BLaER1 (cell line): Measurements from ENCODE around the gene SERTAD2.
A peak's percentile ranks its signal among the peaks of the same experiment; 100 is the strongest.

Experiments
- H3K27ac ChIP-seq: shearing (Covaris generic); formaldehyde crosslinking; 2 replicates; pipeline ENCODE4 v1.8.1; 2022
- H3K27me3 ChIP-seq: shearing (Covaris generic); formaldehyde crosslinking; 2 replicates; pipeline ENCODE4 v1.8.1; 2022
- H3K36me3 ChIP-seq: shearing (Covaris generic); formaldehyde crosslinking; 2 replicates; pipeline ENCODE4 v1.8.1; 2022
- H3K4me1 ChIP-seq: shearing (Covaris generic); formaldehyde crosslinking; 2 replicates; pipeline ENCODE4 v1.8.1; 2022
- H3K4me2 ChIP-seq: shearing (Covaris generic); formaldehyde crosslinking; 2 replicates; pipeline ENCODE4 v1.8.1; 2022
- H3K4me3 ChIP-seq: shearing (Covaris generic); formaldehyde crosslinking; 2 replicates; pipeline ENCODE4 v1.8.1; 2022
- H3K9ac ChIP-seq: shearing (Covaris generic); formaldehyde crosslinking; 2 replicates; pipeline ENCODE4 v1.8.1; 2022
- H3K9me3 ChIP-seq: shearing (Covaris generic); formaldehyde crosslinking; 2 replicates; pipeline ENCODE4 v1.8.1; 2022
- H4K20me1 ChIP-seq: shearing (Covaris generic); formaldehyde crosslinking; 2 replicates; pipeline ENCODE4 v1.8.1; 2022
- Cebpa-rat ChIP-seq: shearing (Covaris generic); IDR thresholded peaks from 2 replicates; pipeline ENCODE4 v1.8.1; 2022

SERTAD2 gene

GRCh38 chr2:64609942-64610281, 43.8 kb downstream of the SERTAD2 start:
- H3K9ac ChIP-seq: peak overlapping the region; percentile 78
- H3K9me3 ChIP-seq: no peaks in the 10 kb centered on the region
- H3K4me1 ChIP-seq: peaks cover 42% of the 10 kb centered on the region
- no peaks in the 10 kb centered on the region for H4K20me1 ChIP-seq
- H3K4me3 ChIP-seq: peak overlapping the region; percentile 68
- H3K27me3 ChIP-seq: peaks cover 37% of the 10 kb centered on the region
- H3K36me3 ChIP-seq: no peaks in the 10 kb centered on the region
- TF ChIP-seq Cebpa-rat: no peak
- peak overlapping the region; percentile 92 for H3K4me2 ChIP-seq
- H3K27ac ChIP-seq: no peak overlapping the region

GRCh38 chr2:64609227-64609941, 44.3 kb downstream of the SERTAD2 start:
- Histone ChIP-seq H3K4me3 (peak overlapping the region; percentile 68), H3K9me3 (no peaks in the 10 kb centered on the region), H3K4me2 (peak overlapping the region; percentile 92), H3K4me1 (peaks cover 42% of the 10 kb centered on the region), H4K20me1 (no peaks in the 10 kb centered on the region), H3K9ac (peak overlapping the region; percentile 78), H3K27ac (peak overlapping the region; percentile 71), H3K36me3 (no peaks in the 10 kb centered on the region), H3K27me3 (peaks cover 37% of the 10 kb centered on the region)
- TF ChIP-seq Cebpa-rat: no peak

GRCh38 chr2:64608867-64609226, 44.9 kb downstream of the SERTAD2 start:
- no peaks in the 10 kb centered on the region for H3K36me3 ChIP-seq
- peaks cover 37% of the 10 kb centered on the region for H3K27me3 ChIP-seq
- peaks cover 42% of the 10 kb centered on the region for H3K4me1 ChIP-seq
- TF ChIP-seq Cebpa-rat: no peak
- H3K9me3 ChIP-seq: no peaks in the 10 kb centered on the region
- H3K4me3 ChIP-seq: peak overlapping the region; percentile 68
- H3K27ac ChIP-seq: peak overlapping the region; percentile 71
- H4K20me1 ChIP-seq: no peaks in the 10 kb centered on the region
- H3K9ac ChIP-seq: peak overlapping the region; percentile 78
- peak overlapping the region; percentile 92 for H3K4me2 ChIP-seq

GRCh38 chr2:64607381-64608304, 46.1 kb downstream of the SERTAD2 start:
- Histone ChIP-seq H3K27ac (no peak overlapping the region), H3K4me1 (peaks cover 31% of the 10 kb centered on the region), H3K4me2 (peak overlapping the region; percentile 45), H3K36me3 (no peaks in the 10 kb centered on the region), H3K9me3 (no peaks in the 10 kb centered on the region), H3K4me3 (no peak overlapping the region), H4K20me1 (no peaks in the 10 kb centered on the region), H3K27me3 (peaks cover 37% of the 10 kb centered on the region), H3K9ac (no peak overlapping the region)
- no peak for TF ChIP-seq Cebpa-rat

GRCh38 chr2:64606479-64607363, 47.0 kb downstream of the SERTAD2 start:
- Histone ChIP-seq H3K4me1 (peaks cover 29% of the 10 kb centered on the region), H3K4me3 (no peak overlapping the region), H3K27ac (no peak overlapping the region), H3K9ac (no peak overlapping the region), H3K4me2 (peak overlapping the region; percentile 45), H3K27me3 (peaks cover 37% of the 10 kb centered on the region), H3K36me3 (no peaks in the 10 kb centered on the region), H4K20me1 (no peaks in the 10 kb centered on the region), H3K9me3 (no peaks in the 10 kb centered on the region)
- no peak for TF ChIP-seq Cebpa-rat

- Histone ChIP-seq H3K4me3 (no peak overlapping the region), H3K27ac (no peak overlapping the region), H3K4me2 (no peak overlapping the region)
Measured at GRCh38 chr2:64605991-64606478, 47.7 kb downstream of the SERTAD2 start.

GRCh38 chr2:64605026-64605471, 48.7 kb downstream of the SERTAD2 start:
- no peaks in the 10 kb centered on the region for H4K20me1 ChIP-seq
- H3K4me3 ChIP-seq: no peak overlapping the region
- H3K27ac ChIP-seq: no peak overlapping the region
- H3K4me1 ChIP-seq: peaks cover 29% of the 10 kb centered on the region
- no peak for TF ChIP-seq Cebpa-rat
- H3K27me3 ChIP-seq: peaks cover 27% of the 10 kb centered on the region
- H3K9me3 ChIP-seq: no peaks in the 10 kb centered on the region
- H3K4me2 ChIP-seq: no peak overlapping the region
- H3K9ac ChIP-seq: no peak overlapping the region
- no peaks in the 10 kb centered on the region for H3K36me3 ChIP-seq

More at GRCh38 chr2:64605991-64606478, 47.7 kb downstream of the SERTAD2 start:
- Histone ChIP-seq H3K4me1 (peaks cover 29% of the 10 kb centered on the region), H3K27me3 (peaks cover 37% of the 10 kb centered on the region), H4K20me1 (no peaks in the 10 kb centered on the region), H3K9ac (no peak overlapping the region), H3K9me3 (no peaks in the 10 kb centered on the region), H3K36me3 (no peaks in the 10 kb centered on the region)
- no peak for TF ChIP-seq Cebpa-rat

GRCh38 chr2:64604155-64604554, 49.6 kb downstream of the SERTAD2 start:
- Histone ChIP-seq H3K4me1 (peaks cover 26% of the 10 kb centered on the region), H3K9ac (no peak overlapping the region), H3K4me3 (no peak overlapping the region), H4K20me1 (no peaks in the 10 kb centered on the region), H3K36me3 (no peaks in the 10 kb centered on the region), H3K27ac (no peak overlapping the region), H3K4me2 (no peak overlapping the region), H3K9me3 (no peaks in the 10 kb centered on the region), H3K27me3 (peaks cover 18% of the 10 kb centered on the region)
- no peak for TF ChIP-seq Cebpa-rat

- Histone ChIP-seq H3K27ac (no peak overlapping the region), H3K9me3 (no peaks in the 10 kb centered on the region), H3K4me2 (no peak overlapping the region), H4K20me1 (no peaks in the 10 kb centered on the region), H3K27me3 (peaks cover 2% of the 10 kb centered on the region; the same call in 1 of the 2 replicates), H3K36me3 (no peaks in the 10 kb centered on the region), H3K4me1 (peaks cover 12% of the 10 kb centered on the region), H3K4me3 (no peak overlapping the region), H3K9ac (no peak overlapping the region)
- TF ChIP-seq Cebpa-rat: no peak
Measured at GRCh38 chr2:64602436-64602835, 51.3 kb downstream of the SERTAD2 start.
